ENCODE measurements around the gene MEGF11. TPM values are rescaled to one million over a fixed set of nuclear protein-coding genes. Genes with fewer than 3 reads are reported as not detected.
A peak's percentile ranks its signal among the peaks of the same experiment; 100 is the strongest.

Gene MEGF11
- polyA plus RNA-seq, 1 of the 3 experiments (the other 2 are of a cell fraction): not detected

- POLR2A ChIA-PET: interaction anchor here (0.9 to 1.1 kb wide), 2 partner anchors 9 to 68 kb away, joined by 3 read pairs; partner anchors contain the start of gene RAB11A
Measured at GRCh38 chr15:65937054-65937453, 316.5 kb downstream of the MEGF11 start.

GRCh38 chr15:65936282-65936681 lies 317.3 kb downstream of the MEGF11 start:
- CTCF ChIA-PET: interaction anchor here (2.1 kb wide), 1 partner anchor 19 kb away, joined by 5 read pairs; no protein-coding TSS in a partner anchor
- Histone ChIP-seq H3K27ac (ENCODE audit: low read depth in 2 of 2, low read length in 1 of 2) (no peak overlapping the region), H3K4me1 (ENCODE audit: control insufficient read depth in 1 of 2, insufficient read depth in 2 of 2, low read depth in 1 of 2, low read length in 1 of 2) (peaks cover 10 to 30% of the 10 kb centered on the region in 2 experiments; a peak in 1 of 4 replicates), H3K4me2 (no peak overlapping the region), H3K79me2 (ENCODE audit: insufficient read depth) (no peaks in the 10 kb centered on the region), H4K20me1 (ENCODE audit: insufficient read depth) (no peaks in the 10 kb centered on the region), H3K36me3 (replicated peaks in 1 of 2; ENCODE audit: control insufficient read depth in 1 of 2, insufficient read depth in 2 of 2, low read length in 1 of 2) (no peaks in the 10 kb centered on the region), H2AFZ (ENCODE audit: low read depth) (no peak overlapping the region), H3K4me3 (ENCODE audit: low read depth in 2 of 2, low read length in 1 of 2) (no peak overlapping the region), H3K27me3 (ENCODE audit: insufficient read depth) (no peaks in the 10 kb centered on the region), H3K9me3 (no peaks in the 10 kb centered on the region), H3K9me2 (no peaks in the 10 kb centered on the region), H3F3A (replicated peaks; ENCODE audit: insufficient read depth) (peaks cover 5% of the 10 kb centered on the region), H3K9ac (no peak overlapping the region)
- WGBS (ENCODE audit: low lambda C conversion rate): 83% methylated on average over 1 of the region's 1 CpG
- DNase-seq: no peak
- TF ChIP-seq RXRA (IDR thresholded peaks at IDR 0.05; ENCODE audit: borderline replicate concordance, low read depth) (no peak), FOXJ3 (CRISPR knock-in tag; IDR thresholded peaks at IDR 0.05) (no peak)
- TF ChIP-seq, protein P1, sequence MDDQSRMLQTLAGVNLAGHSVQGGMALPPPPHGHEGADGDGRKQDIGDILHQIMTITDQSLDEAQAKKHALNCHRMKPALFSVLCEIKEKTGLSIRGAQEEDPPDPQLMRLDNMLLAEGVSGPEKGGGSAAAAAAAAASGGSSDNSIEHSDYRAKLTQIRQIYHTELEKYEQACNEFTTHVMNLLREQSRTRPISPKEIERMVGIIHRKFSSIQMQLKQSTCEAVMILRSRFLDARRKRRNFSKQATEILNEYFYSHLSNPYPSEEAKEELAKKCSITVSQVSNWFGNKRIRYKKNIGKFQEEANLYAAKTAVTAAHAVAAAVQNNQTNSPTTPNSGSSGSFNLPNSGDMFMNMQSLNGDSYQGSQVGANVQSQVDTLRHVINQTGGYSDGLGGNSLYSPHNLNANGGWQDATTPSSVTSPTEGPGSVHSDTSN (IDR thresholded peaks at IDR 0.05): no peak
- POLR2A ChIA-PET: interaction anchor here (0.9 to 1.1 kb wide), 2 partner anchors 8 to 67 kb away, joined by 3 read pairs; partner anchors contain the start of gene RAB11A

More at GRCh38 chr15:65937054-65937453, 316.5 kb downstream of the MEGF11 start:
- Histone ChIP-seq H3F3A (replicated peaks; ENCODE audit: insufficient read depth) (peaks cover 5% of the 10 kb centered on the region), H3K27ac (ENCODE audit: low read depth in 2 of 2, low read length in 1 of 2) (peak overlapping the region in 1 of 2 experiments; percentile 58; a peak in 1 of 4 replicates), H3K9me3 (no peaks in the 10 kb centered on the region), H3K9ac (no peak overlapping the region), H3K4me3 (ENCODE audit: low read depth in 2 of 2, low read length in 1 of 2) (no peak overlapping the region), H3K4me2 (no peak overlapping the region), H3K79me2 (ENCODE audit: insufficient read depth) (no peaks in the 10 kb centered on the region), H2AFZ (ENCODE audit: low read depth) (no peak overlapping the region), H3K36me3 (replicated peaks in 1 of 2; ENCODE audit: control insufficient read depth in 1 of 2, insufficient read depth in 2 of 2, low read length in 1 of 2) (no peaks in the 10 kb centered on the region), H3K9me2 (no peaks in the 10 kb centered on the region), H3K27me3 (ENCODE audit: insufficient read depth) (no peaks in the 10 kb centered on the region), H4K20me1 (ENCODE audit: insufficient read depth) (no peaks in the 10 kb centered on the region), H3K4me1 (ENCODE audit: control insufficient read depth in 1 of 2, insufficient read depth in 2 of 2, low read depth in 1 of 2, low read length in 1 of 2) (peaks cover 10 to 35% of the 10 kb centered on the region in 2 experiments; a peak in 2 of 4 replicates)
- 96% methylated on average over 3 of the region's 3 CpGs for WGBS (ENCODE audit: low lambda C conversion rate)
- DNase-seq: no peak
- TF ChIP-seq POLR2AphosphoS5 (IDR thresholded peaks at IDR 0.05; ENCODE audit: low read depth, low read length): no peak
- no peak for TF ChIP-seq TCF12 (IDR thresholded peaks at IDR 0.05)
- TF ChIP-seq CHD2 (IDR thresholded peaks at IDR 0.05; ENCODE audit: low read length, partially characterized antibody): no peak
- TF ChIP-seq NFIC (IDR thresholded peaks at IDR 0.05; ENCODE audit: borderline replicate concordance): no peak
- no peak for TF ChIP-seq EZH2phosphoT487 (IDR thresholded peaks at IDR 0.05; ENCODE audit: borderline replicate concordance, low read depth)
- no peak for TF ChIP-seq CTCF (IDR thresholded peaks at IDR 0.05)
- TF ChIP-seq NRF1 (IDR thresholded peaks at IDR 0.05; ENCODE audit: low read depth, low read length): no peak
- no peak for TF ChIP-seq RXRA (IDR thresholded peaks at IDR 0.05; ENCODE audit: borderline replicate concordance, low read depth)
- TF ChIP-seq GABPA (IDR thresholded peaks at IDR 0.05; ENCODE audit: low read depth): no peak
- no peak for TF ChIP-seq RCOR1 (IDR thresholded peaks at IDR 0.05; ENCODE audit: low read length)
- TF ChIP-seq RFX5 (IDR thresholded peaks at IDR 0.05; ENCODE audit: low read length): no peak
- CTCF ChIA-PET: interaction anchor here (1.4 to 2.1 kb wide), 2 partner anchors 20 to 351 kb away, joined by 5 read pairs; no protein-coding TSS in a partner anchor
